Activated gamma-delta T cell (primary cell): ENCODE measurements around the gene LRP11.
"Not testable (repeated sequence)": the region's sequence is repeated elsewhere in the genome, so short reads cannot be mapped to it uniquely, and the experiment has no call there.

Experiments
- DNase-seq: peaks from one replicate; lab custom pipeline; 2025; lab: John Stamatoyannopoulos, UW
- total RNA-seq, 2 donors: gene quantifications; one replicate each; lab custom pipeline; 2026; lab: John Stamatoyannopoulos, UW

LRP11 gene
- total RNA-seq: 0.10 to 0.44 reads per million in 2 donors

- peak; percentile 62 for DNase-seq
Observed at GRCh38 chr6:149863698-149864577, at the start of gene LRP11. LRP11 (minus strand) TSS chr6:149864359; CDS start chr6:149864020, 339 bp downstream.

- DNase-seq: no peak
Observed at GRCh38 chr6:149913540-149914240, 49.5 kb upstream of the LRP11 start.

DNA sequence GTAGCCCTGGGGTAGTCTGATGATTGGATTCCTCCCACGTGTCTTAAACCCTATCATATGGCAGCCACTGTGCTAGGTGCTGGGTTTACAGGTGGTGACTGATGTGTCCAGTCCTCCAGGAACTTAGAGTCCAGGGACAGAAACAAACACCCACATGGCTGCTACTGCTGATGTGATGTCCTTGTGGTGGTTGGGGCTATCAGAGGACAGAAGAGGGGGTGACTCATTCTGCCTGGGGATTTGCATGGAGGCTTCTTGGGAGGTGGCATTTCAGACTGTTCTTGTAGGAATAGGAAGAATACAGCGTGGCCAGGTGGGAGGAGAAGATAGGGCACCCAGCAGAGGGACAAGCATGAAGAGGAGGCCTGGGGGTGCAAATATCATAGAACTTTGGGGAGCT, 48.9 kb upstream of the LRP11 start:
- DNase-seq: no peak

- DNase-seq: not testable (repeated sequence)
Observed at GRCh38 chr6:149912680-149913079, 48.5 kb upstream of the LRP11 start.

DNA sequence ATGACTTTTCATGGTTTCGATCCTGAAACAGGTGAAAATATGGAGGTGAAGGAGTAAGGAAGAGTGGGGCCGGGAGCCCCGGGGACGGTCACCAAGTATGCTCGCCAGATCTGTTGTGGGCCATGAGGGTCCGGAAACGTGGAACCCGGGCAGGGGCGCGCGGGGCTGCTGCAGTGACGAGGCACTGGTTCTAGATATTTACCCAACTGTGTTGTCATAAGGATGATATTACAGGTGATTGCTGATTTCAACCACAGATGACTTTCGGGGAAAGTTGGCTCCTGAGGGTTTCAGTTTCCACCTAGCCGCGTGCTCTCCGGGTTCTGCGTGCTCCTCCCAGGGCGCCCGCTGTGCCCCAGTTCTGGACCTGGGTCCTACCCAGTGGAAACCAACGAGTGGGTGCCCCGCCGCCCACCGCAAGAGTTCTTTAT, 46.6 kb upstream of the LRP11 start:
- DNase-seq: no peak

DNA sequence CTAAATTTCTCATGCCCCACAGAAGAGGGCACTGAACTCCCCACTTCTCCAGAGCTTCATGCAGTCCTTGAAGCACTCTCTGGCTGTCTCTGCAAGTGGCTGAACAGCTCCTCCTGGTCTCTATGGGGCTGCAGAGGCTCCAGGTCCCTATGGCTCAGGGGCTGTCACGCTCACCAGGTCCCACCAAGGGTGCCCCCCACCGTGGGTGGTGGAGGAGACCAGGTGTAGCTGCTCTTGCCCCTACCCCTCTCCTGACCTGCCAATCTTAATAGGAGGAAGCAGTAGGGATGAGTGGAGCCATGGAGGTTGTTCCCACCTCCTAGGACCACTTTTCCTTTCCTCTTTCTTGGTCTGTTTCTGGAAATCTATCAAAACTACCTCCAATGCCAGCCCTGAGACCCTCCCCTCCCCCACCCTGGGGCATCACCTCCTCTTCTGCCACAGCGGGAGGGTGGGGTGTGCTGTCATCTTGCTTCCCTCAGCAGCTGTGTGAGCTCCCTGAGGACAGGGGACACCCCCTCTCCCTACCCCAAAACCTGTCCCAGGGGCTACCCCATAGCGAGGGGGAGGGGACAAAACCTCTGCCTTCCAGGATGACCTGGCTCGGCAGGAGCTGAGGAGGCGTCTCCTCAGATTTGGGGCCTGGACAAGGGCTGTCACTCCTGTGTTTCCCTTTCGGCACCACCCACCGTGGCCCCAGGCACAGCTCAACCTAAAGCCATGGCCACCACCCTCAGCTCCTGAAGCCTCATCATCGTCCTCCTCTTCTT, 45.7 kb upstream of the LRP11 start:
- DNase-seq: no peak

DNA sequence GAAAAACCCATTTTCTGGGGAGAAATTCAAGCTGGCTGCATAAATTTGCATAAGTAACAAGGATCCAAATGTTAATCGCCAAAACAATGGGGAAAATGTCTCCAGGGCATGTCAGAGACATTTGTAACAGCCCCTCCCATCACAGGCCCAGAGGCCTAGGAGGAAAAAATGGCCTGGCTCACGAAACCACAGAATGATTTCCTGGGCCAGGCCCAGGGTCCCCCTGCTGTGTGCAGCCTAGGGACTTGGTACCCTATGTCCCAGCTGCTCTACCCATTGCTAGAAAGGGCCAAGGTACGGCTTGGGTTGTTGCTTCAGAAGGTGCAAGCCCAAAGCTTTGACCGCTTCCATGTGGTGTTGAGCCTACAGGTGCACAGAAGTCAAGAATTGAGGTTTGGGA, 44.3 kb upstream of the LRP11 start:
- not testable (repeated sequence) for DNase-seq

- no peak for DNase-seq
Observed at GRCh38 chr6:149907317-149907716, 43.2 kb upstream of the LRP11 start.

DNA sequence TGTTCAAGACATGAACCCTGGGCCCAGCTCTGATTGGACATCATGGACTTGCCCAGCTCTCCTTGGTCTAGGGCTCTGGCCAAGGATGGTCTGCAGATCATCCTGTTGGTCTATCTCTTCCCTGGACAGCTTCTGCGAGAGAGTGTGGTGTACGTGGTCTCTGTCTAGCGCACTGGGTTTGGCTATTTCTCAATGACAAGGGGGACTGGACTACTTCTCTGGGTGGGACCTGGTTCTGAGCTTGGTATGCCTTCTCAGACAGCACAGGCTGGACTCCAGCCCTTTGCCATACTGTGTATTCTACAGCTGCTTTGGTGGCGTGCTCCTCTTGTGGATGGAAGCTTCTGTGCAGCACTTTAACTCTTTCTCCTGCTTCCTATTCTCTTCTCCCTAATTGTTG, 42.2 kb upstream of the LRP11 start:
- DNase-seq: no peak

DNA sequence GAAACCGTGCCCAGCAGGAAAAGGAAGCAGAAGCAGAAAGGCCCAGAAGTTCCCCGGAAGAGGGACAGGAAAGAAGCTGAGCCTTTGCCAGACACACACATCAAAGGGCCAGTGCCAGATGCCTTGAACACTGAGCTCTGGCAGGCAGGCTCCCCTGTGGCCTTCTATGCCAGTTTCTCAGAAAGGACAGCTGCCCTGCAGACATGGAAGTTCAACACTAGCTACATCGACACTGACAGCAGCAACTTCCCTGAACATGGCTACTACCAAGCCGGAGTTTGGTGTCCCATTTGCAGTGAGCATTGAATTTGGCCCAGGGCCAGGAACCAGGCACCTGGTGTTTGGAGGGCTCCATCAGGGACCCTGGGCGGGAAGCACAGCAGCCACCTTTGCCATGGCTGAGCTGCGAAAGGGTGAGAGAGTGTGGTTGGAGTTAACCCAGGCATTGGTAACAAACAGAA, 41.8 kb upstream of the LRP11 start:
- DNase-seq: no peak

DNA sequence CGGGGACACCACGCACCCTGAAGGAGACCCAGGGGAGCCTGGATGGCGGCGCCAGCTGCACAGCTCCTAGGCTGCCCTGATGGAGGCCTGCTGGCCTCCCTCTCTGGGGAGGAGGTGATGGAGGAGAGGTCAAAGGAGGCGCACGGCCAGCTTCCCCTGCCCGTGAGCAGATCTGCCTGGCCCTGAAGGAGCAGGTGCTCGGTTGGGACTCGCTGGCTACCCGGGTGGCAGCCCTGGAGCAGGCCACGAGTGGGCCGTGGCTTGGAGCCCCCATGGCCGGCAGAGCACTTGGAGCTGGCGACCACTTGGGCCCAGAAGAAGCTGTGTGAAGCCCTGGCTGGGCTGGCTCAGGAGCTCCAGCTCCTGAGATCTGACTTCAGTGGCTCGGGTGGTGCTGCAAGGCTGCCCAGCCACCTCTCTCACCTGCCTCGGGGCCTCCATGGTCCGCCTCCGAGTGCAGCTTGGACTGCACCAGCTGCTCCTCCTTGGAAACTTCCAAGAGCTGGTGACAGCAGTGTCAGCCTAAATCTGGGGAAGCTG, 41.3 kb upstream of the LRP11 start:
- no peak for DNase-seq

- DNase-seq: no peak
Observed at GRCh38 chr6:149904661-149905370, 40.7 kb upstream of the LRP11 start.

GRCh38 chr6:149903938-149904611, 39.9 kb upstream of the LRP11 start:
- DNase-seq: no peak

- no peak for DNase-seq
Observed at GRCh38 chr6:149901444-149902140, 37.4 kb upstream of the LRP11 start.

DNA sequence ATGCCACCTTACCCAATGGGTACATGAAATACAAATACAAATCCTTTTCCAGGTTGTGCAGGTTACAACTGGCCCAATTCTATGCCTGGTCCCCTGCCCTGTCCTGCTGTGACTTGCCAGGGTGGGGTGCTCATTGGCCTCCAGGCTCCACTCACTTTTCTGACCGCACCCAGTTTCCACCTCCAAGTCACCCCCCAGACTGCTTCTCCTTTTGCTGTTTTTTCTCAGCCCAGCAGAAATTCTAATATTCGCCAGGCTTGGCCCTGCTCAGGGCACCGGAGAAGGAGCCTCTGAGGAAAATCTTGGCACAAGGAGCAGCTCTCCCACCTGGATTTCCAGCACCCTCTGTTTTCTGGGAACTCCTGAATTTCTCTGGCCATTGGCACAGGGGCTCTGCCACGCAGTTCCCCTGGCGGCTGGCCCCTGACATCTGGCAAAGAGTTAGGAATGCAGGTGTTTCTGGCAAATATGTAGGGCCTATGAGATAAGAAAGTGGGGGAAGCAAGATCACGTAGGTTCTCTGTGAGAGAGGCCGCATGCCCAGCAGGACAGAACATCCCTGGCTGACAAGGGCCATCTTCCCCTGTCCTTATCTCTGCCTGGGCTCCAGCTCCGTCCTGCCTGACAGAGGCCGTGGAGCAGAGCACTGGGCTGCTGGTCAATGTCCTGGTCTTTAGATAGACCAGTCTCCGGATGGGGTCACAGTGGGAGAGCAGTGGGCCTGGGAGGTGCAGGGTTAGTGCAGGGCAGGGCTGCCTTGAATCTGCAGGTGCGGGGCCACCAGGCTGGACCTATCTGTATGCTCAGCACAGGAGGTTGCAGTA, 36.7 kb upstream of the LRP11 start:
- DNase-seq: no peak

DNA sequence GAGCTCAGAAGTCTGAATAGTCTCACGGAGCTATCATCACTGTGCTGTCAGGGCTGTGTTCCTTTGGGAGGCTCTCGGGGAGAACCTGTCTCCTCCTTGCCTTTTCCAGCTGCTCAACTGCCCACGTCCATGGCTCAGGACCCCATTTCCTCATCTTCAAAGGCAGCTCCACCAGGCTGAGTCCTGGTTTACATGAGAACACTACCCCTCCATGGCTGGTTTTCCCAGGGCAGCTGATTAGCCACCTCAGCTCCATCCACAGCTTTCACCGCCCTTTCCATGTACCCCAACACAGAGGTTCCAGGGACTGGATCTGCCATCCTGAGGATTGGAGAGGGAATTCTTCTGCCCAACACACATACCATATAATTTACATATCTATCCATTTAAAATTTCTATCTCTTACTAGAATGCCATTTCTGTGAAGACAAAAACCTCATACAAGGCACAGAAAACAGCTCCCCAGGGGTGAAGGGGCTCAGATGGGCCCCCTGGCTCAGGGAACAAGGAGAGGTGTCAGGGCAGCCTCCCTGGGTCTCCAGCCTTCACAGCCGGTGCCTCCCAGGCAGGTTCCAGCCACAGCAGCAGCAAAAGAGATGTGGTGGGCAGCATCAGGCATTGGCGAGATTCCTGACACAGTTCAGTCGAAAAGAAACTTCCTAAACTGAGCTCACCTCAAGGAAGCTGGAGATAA, 35.9 kb upstream of the LRP11 start:
- DNase-seq: no peak

- DNase-seq: no peak
Observed at GRCh38 chr6:149899486-149899885, 35.3 kb upstream of the LRP11 start.

GRCh38 chr6:149898966-149899365, 34.8 kb upstream of the LRP11 start:
- DNase-seq: no peak
